NCI-H82 treated with DMSO at 0.1 percent for 48 hours (cell line): ENCODE results near the gene CCL17.
A peak's percentile ranks its signal among the peaks of the same experiment; 100 is the strongest.
"Not testable (repeated sequence)": the region's sequence is repeated elsewhere in the genome, so short reads cannot be mapped to it uniquely, and the experiment has no call there.

Source experiments
- DNase-seq: peaks from one replicate; lab custom pipeline; 2025; ENCODE audit not compliant: unreplicated experiment; lab: John Stamatoyannopoulos, UW

Gene CCL17

GRCh38 chr16:57395026-57395425 is 9.5 kb upstream of the CCL17 start:
- no peak for DNase-seq

GRCh38 chr16:57396786-57397185 is 7.8 kb upstream of the CCL17 start:
- DNase-seq = no peak

GRCh38 chr16:57397493-57397892 is 7.1 kb upstream of the CCL17 start:
- DNase-seq = not testable (repeated sequence)

- DNase-seq = no peak
Measured at GRCh38 chr16:57401943-57402640, 2.5 kb upstream of the CCL17 start.

GRCh38 chr16:57405097-57405496 is 530 bp downstream of the CCL17 start:
- no peak for DNase-seq

GRCh38 chr16:57406881-57407280 is 2.3 kb downstream of the CCL17 start:
- no peak for DNase-seq

GRCh38 chr16:57407521-57408353 is 3.2 kb downstream of the CCL17 start:
- DNase-seq = no peak

- DNase-seq = no peak
Measured at GRCh38 chr16:57409065-57409464, 4.5 kb downstream of the CCL17 start.

GRCh38 chr16:57409870-57410587 is 5.5 kb downstream of the CCL17 start:
- DNase-seq = peak; percentile 49

GRCh38 chr16:57411362-57411976 is 6.9 kb downstream of the CCL17 start:
- no peak for DNase-seq

GRCh38 chr16:57412584-57412983 is 8.0 kb downstream of the CCL17 start:
- DNase-seq = no peak

GRCh38 chr16:57413301-57413730 is 8.7 kb downstream of the CCL17 start:
- no peak for DNase-seq

- no peak for DNase-seq
Measured at GRCh38 chr16:57413733-57414132, 9.2 kb downstream of the CCL17 start.

- no peak for DNase-seq
Measured at GRCh38 chr16:57416084-57416483, 11.5 kb downstream of the CCL17 start.

GRCh38 chr16:57419506-57419905 is 14.9 kb downstream of the CCL17 start:
- no peak for DNase-seq

GRCh38 chr16:57422026-57422944 is 17.7 kb downstream of the CCL17 start:
- DNase-seq = peak; percentile 41

GRCh38 chr16:57423152-57423551 is 18.6 kb downstream of the CCL17 start:
- DNase-seq = no peak

- no peak for DNase-seq
Measured at GRCh38 chr16:57424583-57424982, 20.0 kb downstream of the CCL17 start.

GRCh38 chr16:57426356-57426755 is 21.8 kb downstream of the CCL17 start:
- no peak for DNase-seq

- peak; percentile 41 for DNase-seq
Measured at GRCh38 chr16:57427307-57427706, 22.7 kb downstream of the CCL17 start.
